GM12872 (cell line): ENCODE data around the gene SMS.

Source experiments
- TF ChIP-seq, protein P1 (sequence below): IDR thresholded peaks from 3 replicates; pipeline ENCODE4 v1.5.1; 2011; ENCODE audit warnings: low read depth, mild to moderate bottlenecking, low read length, moderate library complexity; ENCODE audit not compliant: insufficient read depth

Gene SMS

DNA sequence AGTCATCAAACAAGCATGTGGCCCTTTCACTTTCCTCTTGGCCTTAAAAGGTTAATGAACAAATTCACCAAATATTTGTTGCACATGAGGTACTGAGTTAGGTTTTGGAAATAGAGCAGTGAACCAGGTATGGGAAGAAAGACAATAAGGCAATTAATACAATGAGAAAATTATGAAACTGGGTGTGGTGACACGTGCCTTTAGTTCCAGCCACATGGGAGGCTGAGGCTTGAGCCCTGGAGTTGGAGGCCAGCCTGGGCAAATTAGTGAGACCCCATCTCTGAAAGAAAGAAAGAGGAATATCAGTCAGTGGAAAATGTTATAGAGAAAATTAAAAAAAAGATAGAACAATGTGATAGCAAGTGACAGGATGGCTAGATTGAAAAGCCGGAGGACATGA is 99.7 kb downstream of the SMS start:
- TF ChIP-seq, protein P1, sequence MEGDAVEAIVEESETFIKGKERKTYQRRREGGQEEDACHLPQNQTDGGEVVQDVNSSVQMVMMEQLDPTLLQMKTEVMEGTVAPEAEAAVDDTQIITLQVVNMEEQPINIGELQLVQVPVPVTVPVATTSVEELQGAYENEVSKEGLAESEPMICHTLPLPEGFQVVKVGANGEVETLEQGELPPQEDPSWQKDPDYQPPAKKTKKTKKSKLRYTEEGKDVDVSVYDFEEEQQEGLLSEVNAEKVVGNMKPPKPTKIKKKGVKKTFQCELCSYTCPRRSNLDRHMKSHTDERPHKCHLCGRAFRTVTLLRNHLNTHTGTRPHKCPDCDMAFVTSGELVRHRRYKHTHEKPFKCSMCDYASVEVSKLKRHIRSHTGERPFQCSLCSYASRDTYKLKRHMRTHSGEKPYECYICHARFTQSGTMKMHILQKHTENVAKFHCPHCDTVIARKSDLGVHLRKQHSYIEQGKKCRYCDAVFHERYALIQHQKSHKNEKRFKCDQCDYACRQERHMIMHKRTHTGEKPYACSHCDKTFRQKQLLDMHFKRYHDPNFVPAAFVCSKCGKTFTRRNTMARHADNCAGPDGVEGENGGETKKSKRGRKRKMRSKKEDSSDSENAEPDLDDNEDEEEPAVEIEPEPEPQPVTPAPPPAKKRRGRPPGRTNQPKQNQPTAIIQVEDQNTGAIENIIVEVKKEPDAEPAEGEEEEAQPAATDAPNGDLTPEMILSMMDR: no peak

DNA sequence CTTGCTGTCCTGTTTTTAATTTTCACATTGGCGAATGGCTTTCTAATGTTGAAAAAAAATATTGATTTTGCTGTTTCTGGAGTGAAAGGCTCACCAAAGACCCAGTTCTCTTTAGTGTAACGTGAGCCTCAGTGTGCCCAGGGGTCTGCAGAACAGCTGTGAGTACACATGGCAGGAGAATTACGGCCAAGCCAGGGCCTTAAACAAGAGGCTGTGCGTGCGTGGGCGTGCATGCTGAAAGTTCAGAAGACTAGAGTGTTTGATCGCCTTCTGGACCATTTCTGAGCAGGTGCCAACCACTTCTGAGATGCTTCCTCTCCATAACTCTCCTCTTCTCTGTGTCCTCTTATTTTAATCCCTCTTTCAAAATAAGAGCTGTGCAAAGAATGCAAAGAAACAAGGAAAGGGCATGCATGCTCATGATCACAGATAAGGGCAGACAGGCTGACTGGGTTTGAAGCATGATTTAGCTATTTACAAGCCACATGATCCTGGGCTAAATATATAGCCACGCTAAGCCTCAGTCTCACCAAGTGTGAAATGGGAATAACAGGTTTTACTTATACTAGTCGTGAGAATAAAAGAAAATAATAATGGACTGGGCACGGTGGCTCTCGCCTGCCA is 101.5 kb downstream of the SMS start:
- TF ChIP-seq, protein P1: no peak

DNA sequence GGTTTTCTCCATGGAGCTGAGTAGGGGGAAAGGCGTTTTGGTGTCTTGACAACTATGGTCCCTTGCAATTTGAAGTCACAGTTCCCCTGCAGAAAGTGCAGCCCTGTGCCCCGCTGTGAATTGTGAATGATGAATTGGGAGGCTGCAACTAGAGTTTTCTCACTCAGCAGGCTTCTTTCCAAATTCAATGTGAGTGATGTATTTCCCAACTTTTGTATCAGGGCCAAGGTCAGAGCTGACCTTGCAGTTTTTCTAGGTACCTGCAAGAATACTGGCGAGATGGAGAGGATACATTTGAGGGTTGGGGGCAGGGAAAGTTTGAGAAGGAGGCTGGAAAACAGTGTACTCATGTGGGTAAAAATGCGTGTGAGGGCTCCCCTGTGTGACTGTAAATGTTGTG is 103.4 kb downstream of the SMS start:
- TF ChIP-seq, protein P1: no peak
